Left cardiac atrium (tissue), 4 donors: Measurements from ENCODE around the gene HS2ST1. TPM values are rescaled to one million over a fixed set of nuclear protein-coding genes. Genes with fewer than 3 reads are reported as not detected.

Source experiments
- ATAC-seq, 2 donors: fragments of 200-7000 bp; cut with Tn5 transposase; one replicate each; pipeline ENCODE4 v1.9.1; 2020; ENCODE audit warnings: mild to moderate bottlenecking in 2 of 2, moderate library complexity in 2 of 2
- DNase-seq: peaks from one replicate; pipeline ENCODE4 v3.0.0-alpha.2; 2020
- intact Hi-C, 2 donors: fragments of 100-400 bp; cut with DNase I; formaldehyde crosslinking; loops; one replicate each; pipeline versions ENCODE4 v1.14.1 to v1.15.1; 2022 to 2023
- total RNA-seq, 2 donors: library from RNA; stranded (reverse); fragmentation: NEBNext Ultra II Directional; extraction: Animal tissue kit (Norgen Biotek cat#: 25700); gene quantifications; one replicate each; pipeline ENCODE4 v1.2.1, GENCODE V29; 2021
- donor health status: DM: no; HTN: yes; CAD: no.
- donor health status: DM: no; HTN: yes; CAD: no; lungs with severe emphysema.
- donor health status: DM: yes; HTN: yes; CAD: no.
- donor health status: Dilated cardiomyopathy.

The HS2ST1 gene
- total RNA-seq, 2 donors from 2014 or later = 12.8 to 12.9 TPM

DNA sequence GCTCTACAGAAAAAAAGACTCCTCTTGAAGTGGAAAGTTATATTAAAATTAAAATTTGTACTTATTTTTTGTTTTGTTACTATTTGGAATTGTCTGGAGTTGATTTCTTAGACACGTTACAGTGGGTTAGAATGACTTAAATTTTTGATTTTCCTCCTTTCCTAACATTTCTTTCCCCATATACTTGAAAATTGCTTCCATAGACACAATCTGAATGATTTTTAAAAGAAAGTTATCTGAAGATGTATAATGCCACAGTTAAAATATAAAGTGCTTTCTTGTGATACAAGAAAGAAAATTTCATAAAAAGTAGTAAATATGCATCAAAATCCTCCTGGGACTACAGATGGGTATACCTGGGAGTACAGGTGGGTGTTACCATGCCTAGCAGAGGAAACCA, 2.3 kb downstream of the HS2ST1 start:
- ATAC-seq (no peak), DNase-seq (no peak)
- intact Hi-C loops = loop anchor here in 1 of 2 donors (10.0 kb wide), 1 partner anchor 212 kb away; the partner anchor contains the start of gene SH3GLB1

DNA sequence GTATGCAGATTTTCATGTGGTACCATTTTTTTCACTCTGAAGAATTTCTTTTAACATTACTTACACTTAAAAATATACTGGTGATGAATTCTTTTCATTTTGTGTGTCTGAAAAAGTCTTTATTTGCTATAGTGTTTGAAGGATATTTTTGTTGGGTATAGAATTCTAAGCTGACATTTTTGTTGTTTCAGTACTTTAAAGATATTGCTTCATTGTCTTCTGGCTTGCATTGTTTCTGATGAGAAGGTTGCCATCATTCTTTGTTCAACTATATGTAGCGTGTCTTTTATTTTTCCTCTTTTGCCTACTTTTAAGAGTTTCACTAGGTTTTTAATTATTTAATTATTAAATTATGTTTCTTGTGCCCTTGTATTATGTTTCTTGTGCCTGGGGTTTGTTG, 8.0 kb downstream of the HS2ST1 start:
- DNase-seq (no peak), ATAC-seq (no peak)
- intact Hi-C loops = no loop called here

DNA sequence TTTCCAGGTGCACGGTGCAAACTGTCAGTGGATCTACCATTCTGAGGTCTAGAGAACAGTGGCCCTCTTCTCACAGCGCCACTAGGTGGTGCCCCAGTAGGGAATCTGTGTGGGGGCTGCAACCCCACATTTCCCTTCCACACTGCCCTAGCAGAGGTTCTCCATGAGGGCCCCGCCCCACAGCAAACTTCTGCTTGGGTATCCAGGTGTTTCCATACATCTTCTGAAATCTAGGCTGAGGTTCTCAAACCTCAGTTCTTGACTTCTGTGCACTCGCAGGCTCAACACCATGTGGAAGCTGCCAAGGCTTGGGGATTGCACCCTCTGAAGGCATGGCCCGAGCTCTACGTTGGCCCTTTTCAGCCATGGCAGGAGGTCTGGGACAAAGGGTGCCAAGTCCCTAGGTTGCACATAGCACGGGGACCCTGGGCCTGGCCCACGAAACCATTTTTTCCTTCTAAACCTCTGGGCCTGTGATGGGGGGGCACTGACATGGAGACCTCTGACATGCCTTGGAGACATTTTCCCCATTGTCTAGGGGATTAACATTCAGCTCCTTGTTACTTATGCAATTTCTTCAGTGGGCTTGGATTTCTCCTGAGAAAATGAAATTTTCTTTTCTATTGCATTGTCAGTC, 10.0 kb downstream of the HS2ST1 start:
- intact Hi-C loops = no loop called here
- no peak for DNase-seq
- no peak for ATAC-seq

DNA sequence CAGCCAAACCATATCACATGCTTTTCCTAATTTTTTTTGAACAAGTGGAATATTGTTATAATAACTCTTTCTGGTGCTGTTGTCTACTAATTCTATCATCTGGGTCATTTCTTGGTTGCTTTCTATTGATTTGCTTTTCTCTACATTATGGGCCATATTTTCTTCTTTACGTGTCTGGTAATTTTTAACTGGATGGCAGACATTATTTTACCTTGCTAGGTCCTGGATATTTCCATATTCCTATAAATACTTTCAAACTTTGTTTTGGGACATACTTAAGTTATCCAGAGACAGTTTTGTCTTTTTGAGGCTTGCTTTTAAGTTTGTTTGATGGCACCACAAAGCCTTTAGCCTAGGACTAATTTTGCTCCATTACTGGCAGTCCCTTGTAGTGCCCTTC, 11.3 kb downstream of the HS2ST1 start:
- intact Hi-C loops = no loop called here
- ATAC-seq (no peak), DNase-seq (no peak)

DNA sequence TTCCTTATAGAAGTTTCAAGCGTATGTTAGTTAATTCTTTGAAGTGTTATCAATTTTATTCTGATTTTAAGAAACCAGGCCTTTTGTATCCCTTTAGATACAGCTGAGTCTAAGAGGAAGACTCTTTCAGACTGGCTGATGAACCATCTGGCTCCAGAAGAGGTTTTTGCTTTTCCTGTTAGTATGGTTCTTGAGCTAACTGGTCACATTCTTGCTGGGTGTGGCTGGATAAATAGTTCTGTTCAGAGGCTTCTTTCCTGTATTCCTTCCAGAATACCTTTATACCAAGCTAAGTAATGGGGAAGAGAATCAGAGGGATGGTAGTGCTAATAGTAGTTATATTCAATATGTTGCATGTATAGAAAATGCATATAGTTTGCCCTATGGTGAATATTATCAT, 12.4 kb downstream of the HS2ST1 start:
- ATAC-seq (no peak), DNase-seq (no peak)

DNA sequence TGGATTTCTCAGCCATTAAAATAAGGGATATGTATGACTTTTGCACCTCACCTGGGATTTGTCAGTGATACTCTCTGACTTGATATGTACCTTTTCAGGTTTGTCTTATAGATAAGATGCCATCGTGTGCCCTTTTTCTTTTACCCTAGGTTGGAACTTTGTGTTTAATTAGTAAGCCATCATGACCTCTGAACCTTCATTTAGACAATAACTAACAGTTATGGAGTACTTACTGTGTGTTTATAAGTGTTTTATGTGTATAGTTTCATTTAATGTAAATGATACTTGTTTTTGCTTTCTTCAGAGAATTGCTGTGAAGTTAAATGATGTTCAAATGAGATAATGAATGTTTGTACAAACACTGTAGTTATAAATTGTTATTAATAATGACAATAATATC, 14.4 kb downstream of the HS2ST1 start:
- intact Hi-C loops = no loop called here
- ATAC-seq = no peak

More for the DNA sequence above, 12.4 kb downstream of the HS2ST1 start:
- intact Hi-C loops = no loop called here

DNA sequence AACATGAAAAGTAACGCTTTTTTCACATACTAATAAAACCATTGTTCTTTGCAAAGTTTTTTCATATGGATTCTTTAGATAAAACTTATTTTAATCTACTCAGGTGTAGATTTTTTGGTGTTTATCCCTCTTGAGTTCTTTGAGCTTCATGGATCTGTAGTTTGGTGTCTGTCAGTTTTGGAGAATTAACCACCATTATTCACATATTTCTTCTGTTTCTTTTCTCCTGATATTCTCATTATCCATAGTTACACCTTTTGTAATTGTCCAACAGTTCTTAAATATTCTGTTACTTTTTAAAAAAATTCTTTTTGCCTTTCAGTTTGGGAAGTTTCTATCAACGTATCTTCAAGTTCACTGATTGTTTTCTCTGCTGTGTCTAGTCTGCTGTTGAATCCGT, 18.6 kb downstream of the HS2ST1 start:
- DNase-seq = no peak
- no peak for ATAC-seq
- intact Hi-C loops = no loop called here

More for the DNA sequence above, 14.4 kb downstream of the HS2ST1 start:
- DNase-seq = no peak

DNA sequence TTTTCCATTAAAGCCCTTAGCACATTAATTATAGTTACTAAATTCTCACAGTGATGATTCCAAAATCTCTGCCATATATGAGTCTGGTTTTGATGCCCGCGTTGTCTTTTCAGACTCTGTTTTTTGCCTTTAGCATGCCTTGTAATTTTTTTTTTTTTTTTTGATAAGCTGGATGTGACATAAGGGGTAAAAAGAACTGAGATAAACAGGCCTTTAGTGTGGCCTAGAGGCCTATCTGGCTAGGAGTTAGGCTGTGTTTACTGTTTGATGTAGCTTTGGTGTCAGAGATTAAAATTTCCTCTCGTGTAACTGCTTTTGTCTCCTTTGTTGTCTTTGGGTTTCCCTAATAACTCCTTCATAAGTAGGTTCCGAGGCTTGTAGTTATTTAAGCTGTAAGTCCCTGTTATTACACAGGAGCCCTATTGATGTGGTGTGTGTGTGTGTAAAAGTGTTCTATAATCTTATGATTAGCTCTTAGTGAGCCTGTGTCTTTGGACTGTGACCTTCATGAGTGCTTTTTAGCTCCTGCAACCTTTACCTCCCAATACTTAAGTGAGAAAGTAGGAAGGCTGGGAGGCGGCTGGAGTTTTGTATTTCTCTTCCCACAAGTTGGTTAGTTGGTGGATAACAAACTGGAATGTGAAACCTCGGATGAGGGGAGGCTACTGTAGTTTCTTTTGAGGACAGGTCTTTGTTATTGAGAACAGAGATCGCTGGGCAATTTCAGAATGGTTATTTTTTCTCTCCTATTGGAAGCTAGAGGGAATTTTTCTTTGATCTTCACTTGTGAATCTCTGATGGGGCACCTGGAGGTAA, 19.3 kb downstream of the HS2ST1 start:
- ATAC-seq (no peak), DNase-seq (no peak)
- intact Hi-C loops = no loop called here

DNA sequence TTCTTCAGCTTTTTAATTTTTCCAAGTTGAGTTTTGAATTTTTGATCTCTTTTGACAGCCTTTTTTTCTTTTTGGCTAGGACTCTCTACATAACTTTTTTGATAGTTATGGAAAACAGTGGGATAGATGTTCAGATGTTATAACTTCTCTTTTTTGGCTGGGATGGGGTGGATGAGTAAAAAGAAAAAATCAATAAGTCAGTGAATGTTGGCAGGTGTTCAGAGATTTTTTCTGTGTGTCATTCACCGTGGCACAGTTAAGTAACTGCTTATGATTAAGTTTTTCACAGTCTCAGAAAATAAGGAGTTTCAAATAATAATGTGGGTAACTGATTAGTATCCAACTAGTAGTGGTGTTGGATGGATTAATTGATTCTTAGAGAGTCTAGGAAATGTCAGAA, 24.0 kb downstream of the HS2ST1 start:
- DNase-seq (no peak), ATAC-seq (no peak)
- intact Hi-C loops = no loop called here

DNA sequence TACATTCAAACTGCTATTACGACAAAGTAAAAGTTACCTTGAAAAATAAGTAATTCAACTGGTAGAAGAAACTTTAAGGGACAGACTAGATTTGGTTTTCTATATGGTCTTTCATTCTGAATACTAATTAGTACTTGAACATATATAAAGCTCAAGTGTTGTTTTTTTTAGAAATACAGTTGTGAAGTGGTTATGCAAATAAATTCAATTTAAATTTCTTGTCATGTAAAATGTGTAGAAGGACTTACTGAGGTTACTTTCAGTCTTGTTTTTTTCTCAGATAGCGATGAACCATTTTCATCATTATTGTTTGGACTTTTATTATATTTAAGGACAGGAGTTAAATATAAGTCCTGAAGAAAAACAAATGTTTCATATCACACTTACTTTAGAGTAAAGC, 24.4 kb downstream of the HS2ST1 start:
- ATAC-seq (no peak), DNase-seq (no peak)
- intact Hi-C loops = no loop called here

DNA sequence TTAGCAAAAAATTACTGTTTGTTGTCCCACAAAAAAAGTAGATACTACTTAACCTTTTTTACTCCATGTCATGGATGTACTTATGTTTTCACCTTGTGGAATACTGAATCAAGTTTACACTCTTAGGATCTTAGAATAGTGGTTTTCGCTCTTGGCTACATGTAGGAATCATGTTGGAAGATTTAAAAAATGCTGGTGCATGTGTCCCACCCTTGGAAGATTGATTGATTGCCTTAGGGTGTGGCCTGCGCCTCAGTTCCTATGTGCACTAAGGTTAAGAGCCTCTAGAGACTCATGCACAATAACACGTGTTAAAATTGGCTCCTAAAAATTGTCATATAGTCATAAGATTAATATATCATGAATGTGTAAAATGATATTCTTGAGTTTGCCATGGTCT, 25.0 kb downstream of the HS2ST1 start:
- intact Hi-C loops = no loop called here
- no peak for DNase-seq
- no peak for ATAC-seq

DNA sequence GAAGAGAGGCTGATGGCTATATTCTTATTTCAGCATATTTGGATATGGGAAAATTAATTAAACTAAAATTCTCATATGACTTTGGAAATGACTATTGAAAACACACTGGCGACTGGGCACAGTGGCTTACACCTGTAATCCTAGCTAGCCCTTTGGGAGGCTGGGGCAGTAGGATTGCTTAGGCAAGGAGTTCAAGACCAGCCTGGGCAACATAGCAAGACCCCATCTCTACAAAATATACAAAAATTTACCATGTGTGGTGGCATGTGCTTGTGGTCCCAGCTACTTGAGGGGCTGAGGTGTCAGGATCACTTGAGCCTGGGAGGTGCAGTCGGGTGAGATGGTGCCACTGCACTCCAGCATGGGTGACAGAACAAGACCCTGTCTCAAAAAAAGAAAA, 26.2 kb downstream of the HS2ST1 start:
- intact Hi-C loops = no loop called here
- DNase-seq = no peak
- no peak for ATAC-seq

DNA sequence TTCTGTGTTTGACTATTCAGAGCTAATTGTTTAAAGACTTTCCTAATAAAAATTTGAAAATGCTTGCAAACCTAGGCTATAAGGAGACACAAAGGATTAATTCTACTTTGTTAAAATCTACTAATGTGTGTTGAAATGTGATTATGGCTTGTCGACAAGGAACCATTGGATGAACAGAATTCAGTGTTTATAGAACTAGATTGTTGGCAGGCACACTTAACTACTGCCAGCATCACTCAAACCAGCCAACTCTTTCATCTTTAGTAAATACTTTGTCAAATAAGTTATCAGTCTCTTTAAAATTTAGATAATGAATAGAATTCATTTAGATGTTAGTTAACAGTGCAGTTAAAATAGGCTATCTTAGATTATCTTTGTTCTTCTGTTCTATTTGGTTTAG, 27.6 kb downstream of the HS2ST1 start:
- no peak for DNase-seq
- intact Hi-C loops = no loop called here
- ATAC-seq = no peak

DNA sequence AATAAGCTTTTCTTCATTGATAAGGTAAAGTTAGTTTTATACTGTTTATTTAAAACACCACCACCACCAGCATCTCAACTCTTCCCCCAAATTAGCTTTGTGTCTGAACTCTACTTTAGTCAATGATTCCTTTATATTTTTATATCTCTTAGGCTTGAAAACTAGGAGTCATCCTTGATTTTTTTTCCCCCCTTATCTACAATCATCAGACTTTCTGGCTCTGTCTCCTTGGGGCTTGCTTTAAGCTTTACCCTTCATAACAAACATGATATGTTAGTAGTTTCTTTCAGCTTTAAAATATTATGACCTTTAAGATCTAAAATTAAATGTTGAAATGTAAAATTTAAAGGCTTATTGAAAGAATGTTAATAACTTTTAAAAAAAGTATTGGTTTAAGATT, 28.3 kb downstream of the HS2ST1 start:
- intact Hi-C loops = no loop called here

DNA sequence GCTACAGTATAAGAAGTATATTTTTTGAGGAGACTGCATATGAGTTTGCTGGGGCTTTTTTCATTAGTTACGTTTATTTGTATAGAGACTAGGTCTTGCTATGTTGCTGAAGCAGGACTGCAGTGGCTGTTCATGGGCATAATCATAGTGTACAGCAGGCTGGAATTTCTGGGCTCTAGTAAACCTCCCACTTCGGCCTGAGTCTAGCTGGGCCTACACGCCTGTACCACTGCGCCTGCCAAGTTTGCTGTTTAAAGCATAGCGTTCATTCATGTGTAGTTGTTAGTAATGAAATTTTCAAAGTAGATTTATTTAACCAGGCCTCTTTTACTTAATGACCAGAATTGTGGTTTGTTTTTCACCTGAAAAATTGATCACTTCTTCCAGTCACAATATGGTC, 33.8 kb downstream of the HS2ST1 start:
- DNase-seq = peak; percentile 39
- peak; percentile 92 to 96 for ATAC-seq
- intact Hi-C loops = no loop called here

More for the DNA sequence above, 28.3 kb downstream of the HS2ST1 start:
- ATAC-seq (no peak), DNase-seq (no peak)

DNA sequence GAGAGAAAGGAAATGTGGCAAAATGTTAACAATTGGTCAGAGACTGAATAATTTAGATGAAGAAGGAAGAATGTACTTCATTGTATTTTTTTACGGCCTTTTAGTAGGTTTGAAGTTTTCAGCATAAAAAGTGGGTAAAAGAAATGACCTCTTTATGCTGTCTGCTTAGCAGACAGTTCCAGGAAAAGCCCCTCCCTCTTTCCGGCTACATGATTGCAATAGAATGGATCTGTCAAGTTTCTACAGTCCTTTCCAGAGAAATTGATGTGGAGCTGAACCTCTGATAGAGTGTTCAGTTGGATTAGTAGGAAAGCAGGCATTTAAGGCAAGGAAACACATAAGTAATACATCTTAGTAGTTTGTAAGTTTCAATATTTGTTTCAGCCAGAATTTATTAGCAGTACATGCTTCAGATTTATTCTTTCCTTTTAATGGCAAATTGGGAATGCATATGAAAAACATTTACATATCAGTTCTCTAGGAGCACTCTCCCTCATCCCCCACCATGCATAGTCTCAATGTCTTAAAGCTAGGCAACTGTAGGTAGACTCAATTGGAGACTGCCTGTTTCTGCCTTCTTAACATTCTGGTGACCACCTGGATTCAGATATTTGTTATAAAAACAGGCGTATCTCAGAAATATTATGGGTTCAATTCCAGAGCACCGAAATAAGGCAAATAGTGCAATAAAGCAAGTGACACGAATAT, 36.4 kb downstream of the HS2ST1 start:
- ATAC-seq (no peak), DNase-seq (no peak)
- intact Hi-C loops = no loop called here

DNA sequence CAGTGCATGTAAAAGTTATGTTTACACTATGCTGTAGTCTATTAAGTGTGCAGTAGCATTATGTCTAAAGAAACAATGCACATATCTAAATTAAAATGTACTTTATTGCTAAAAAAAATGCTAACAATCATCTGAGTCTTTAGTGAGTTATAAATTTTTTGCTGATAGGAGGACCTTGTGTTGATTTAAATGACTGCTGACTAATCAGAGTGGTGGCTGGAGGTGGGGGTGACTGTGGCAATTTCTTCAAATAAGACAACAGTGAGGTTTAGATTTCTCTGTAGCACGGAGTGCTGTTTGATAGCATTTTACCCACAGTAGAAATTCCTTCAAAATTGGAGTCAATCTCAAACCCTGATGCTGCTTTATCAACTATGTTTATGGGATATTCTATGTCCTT, 37.0 kb downstream of the HS2ST1 start:
- ATAC-seq = no peak
- no peak for DNase-seq
- intact Hi-C loops = no loop called here

DNA sequence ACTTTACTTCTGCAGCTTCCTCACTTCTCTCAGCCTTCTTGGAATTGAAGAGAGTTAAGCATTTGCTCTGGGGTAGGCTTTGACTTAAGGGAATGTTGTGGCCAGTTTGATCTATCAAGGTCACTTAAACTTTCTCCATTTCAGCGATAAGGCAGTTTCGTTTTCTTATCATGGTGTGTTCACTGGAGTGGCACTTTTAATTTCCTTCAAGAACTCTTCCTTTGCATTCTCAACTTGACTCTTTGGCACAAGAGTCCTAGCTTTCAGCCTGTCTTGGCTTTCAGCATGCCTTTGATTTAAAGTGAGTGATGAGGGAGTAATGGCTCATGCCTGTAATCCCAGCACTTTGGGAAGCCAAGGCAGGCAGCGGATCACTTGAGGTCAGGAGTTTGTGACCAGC, 38.7 kb downstream of the HS2ST1 start:
- intact Hi-C loops = no loop called here
- ATAC-seq (no peak), DNase-seq (no peak)

DNA sequence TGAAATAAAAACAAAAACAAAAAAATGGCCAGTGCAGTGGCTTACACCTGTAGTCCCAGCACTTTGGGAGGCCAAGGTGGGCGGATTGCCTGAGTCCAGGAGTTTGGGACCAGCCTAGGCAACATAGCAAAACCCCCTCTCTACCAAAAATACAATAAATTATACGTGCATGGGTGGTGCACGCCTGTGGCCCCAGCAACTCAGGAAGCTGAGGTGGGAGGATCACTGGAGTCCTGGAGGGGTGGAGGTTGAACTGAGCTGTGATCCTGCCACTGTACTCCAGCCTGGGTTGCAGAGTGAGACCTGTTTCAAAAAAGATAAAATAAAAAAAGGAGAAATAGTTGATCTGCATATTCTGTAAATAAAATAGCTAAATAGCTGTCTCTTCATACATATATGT, 41.2 kb downstream of the HS2ST1 start:
- DNase-seq = no peak

DNA sequence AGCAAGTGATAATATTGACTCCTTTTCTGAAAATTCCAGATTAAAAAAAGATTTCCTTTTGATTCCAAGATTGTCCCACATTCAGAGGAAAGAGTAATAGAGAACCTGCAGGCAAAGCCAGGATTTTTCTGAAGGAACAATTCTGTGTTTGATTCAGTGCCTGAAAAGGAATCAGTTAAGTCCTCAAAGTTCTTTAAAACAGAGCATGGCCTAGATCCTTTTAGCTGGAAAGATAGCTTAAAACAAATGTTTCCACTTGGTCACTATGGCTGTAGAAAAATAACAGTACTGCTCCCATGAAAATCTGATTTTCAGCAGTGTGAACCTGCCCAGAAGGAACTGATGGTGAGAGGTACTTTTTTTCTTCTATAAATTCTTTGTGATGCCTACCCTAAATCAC, 41.8 kb downstream of the HS2ST1 start:
- intact Hi-C loops = no loop called here
- ATAC-seq = no peak
- DNase-seq = no peak

More for the DNA sequence above, 41.2 kb downstream of the HS2ST1 start:
- intact Hi-C loops = no loop called here
- no peak for ATAC-seq
